Gastrocnemius medialis (tissue), 4 donors: ENCODE results near the gene SAP30L.

Source experiments
- POLR2A ChIP-seq, 2 donors: fragments of 450-650 bp; IDR thresholded peaks; one replicate each; pipeline ENCODE4 v1.6.1; 2017; ENCODE audit warnings: antibody characterized with exemption in 2 of 2, mild to moderate bottlenecking in 2 of 2, moderate library complexity in 2 of 2
- TF ChIP-seq, protein P1 (sequence below), 5 experiments: fragments of 450-650 bp in 3 of 5; fragments of 200-600 bp in 2 of 5; sonication (generic) in 2 of 5; IDR thresholded peaks in 4 of 5; conservative IDR thresholded peaks in 1 of 5; 1 replicate in 4 of 5; 2 replicates in 1 of 5; pipeline ENCODE4 v1.5.1; 2016 to 2019; ENCODE audit warnings: antibody characterized with exemption in 5 of 5, mild to moderate bottlenecking in 3 of 5, moderate library complexity in 3 of 5

- TF ChIP-seq, protein P1, sequence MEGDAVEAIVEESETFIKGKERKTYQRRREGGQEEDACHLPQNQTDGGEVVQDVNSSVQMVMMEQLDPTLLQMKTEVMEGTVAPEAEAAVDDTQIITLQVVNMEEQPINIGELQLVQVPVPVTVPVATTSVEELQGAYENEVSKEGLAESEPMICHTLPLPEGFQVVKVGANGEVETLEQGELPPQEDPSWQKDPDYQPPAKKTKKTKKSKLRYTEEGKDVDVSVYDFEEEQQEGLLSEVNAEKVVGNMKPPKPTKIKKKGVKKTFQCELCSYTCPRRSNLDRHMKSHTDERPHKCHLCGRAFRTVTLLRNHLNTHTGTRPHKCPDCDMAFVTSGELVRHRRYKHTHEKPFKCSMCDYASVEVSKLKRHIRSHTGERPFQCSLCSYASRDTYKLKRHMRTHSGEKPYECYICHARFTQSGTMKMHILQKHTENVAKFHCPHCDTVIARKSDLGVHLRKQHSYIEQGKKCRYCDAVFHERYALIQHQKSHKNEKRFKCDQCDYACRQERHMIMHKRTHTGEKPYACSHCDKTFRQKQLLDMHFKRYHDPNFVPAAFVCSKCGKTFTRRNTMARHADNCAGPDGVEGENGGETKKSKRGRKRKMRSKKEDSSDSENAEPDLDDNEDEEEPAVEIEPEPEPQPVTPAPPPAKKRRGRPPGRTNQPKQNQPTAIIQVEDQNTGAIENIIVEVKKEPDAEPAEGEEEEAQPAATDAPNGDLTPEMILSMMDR (IDR thresholded peaks at IDR 0.05 in 4 of 5, conservative IDR thresholded peaks at IDR 0.05 in 1 of 5) = no peak
- no peak for TF ChIP-seq POLR2A (IDR thresholded peaks at IDR 0.05)
Measured at GRCh38 chr5:154481584-154482381, 36.0 kb downstream of the SAP30L start.
